Stimulated activated effector memory CD8-positive, alpha-beta T cell treated with anti-CD3 and anti-CD28 coated beads, Interleukin-12 subunit alpha, Interleukin-12 subunit beta, amount 100 ng/mL, for 72 hours (primary cell): ENCODE data around the gene ARSD.

Source experiments
- ATAC-seq: fragments of 150-1000 bp; cut with Tn5 transposase; 2 replicates; pipeline ENCODE4 v1.10.0; 2021
- DNase-seq, 2 donors: peaks; one replicate each; pipeline ENCODE4 v3.0.0; 2021 to 2022; ENCODE audit warnings: low spot score in 2 of 2
- H3K27ac Mint-ChIP-seq: one replicate; pipeline ENCODE4 v1.8.0; 2022; ENCODE audit warnings: mild to moderate bottlenecking, mixed read lengths
- H3K36me3 Mint-ChIP-seq: one replicate; pipeline ENCODE4 v1.8.0; 2022; ENCODE audit warnings: mild to moderate bottlenecking, mixed read lengths
- H3K4me1 Mint-ChIP-seq: one replicate; pipeline ENCODE4 v1.8.0; 2022; ENCODE audit warnings: mixed read lengths
- H3K4me3 Mint-ChIP-seq: one replicate; pipeline ENCODE4 v1.8.0; 2022; ENCODE audit warnings: mild to moderate bottlenecking, mixed read lengths
- H3K9me3 Mint-ChIP-seq: one replicate; pipeline ENCODE4 v1.8.0; 2022; ENCODE audit warnings: mixed read lengths

The ARSD gene

DNA sequence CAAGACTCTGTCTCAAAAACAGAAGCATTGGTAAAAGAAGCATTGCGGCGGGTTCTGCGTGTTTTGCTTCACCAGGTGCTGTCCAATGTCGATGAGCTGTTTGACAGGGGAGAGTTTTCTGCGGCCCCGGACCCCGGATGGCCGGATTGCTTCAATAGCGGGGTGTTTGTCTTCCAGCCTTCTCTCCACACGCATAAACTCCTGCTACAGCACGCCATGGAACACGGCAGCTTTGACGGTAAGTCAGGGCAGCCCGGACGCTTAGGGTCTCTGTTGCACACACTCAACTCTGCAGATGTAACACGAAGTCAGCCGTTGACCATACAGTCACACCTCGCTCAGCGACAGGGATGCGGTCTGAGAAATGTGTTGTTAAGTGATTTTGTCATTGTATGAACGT is 74.2 kb downstream of the ARSD start:
- no peak overlapping the region for H3K27ac Mint-ChIP-seq
- ATAC-seq (no peak), DNase-seq (no peak)
- H3K9me3 Mint-ChIP-seq: no peaks in the 10 kb centered on the region
- H3K4me3 Mint-ChIP-seq: no peak overlapping the region
- H3K36me3 Mint-ChIP-seq: no peaks in the 10 kb centered on the region
- no peaks in the 10 kb centered on the region for H3K4me1 Mint-ChIP-seq
